Measurements from ENCODE around the gene OSBPL10.

The OSBPL10 gene

DNA sequence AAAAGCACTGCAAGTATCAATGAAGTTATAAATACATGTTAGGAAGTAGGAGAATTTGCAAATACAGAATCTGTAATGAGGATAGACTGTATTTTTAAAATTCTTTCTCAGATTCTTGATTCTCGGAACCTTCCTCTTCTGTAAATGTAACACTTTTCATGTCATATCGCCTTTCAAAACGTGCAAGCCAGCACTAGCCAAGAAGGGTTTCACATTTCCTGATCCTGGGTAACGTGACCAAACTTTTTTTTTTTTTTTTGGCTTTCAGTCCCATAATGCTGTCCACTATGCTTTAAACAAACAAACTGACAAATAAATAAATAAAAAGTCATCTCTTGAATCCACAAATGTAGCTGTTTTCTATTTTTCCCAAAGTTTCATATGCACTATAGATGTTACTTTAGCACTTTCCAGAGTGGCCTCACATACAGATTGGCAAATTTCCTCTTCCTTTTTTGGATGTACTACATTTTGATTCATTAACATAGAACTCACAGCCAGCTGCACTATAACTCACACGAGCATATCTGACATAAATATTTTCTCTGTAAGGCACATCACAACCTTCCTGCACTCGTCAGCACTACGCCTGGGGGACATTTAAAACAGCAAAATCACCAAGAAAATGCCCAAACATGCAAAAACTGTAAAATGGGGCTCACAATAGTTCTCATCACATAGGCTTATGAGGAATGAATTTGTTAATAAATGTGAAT, 208.1 kb downstream of the OSBPL10 start:
- no peak for DNase-seq (ENCODE audit: low read depth, low spot score)

DNA sequence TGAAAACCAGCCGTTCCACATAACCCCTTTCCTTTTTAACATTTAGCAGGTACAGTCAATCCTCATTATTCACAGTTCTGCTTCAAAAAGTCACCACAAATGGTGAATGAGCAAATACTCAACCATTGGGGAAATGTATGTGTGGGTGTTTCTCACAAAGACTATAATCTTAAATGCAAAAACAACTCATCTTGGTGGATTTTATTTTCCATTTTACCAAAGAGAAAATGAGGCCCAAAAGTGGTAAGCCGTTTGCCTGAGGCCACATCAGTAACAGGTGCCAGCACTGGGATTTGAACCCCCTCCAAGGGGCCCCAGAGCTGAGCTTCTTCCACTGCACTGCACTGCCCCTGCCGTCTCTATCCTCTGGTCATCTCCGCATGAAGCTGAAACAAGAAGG, 208.8 kb downstream of the OSBPL10 start:
- DNase-seq (ENCODE audit: low read depth, low spot score), result no peak

DNA sequence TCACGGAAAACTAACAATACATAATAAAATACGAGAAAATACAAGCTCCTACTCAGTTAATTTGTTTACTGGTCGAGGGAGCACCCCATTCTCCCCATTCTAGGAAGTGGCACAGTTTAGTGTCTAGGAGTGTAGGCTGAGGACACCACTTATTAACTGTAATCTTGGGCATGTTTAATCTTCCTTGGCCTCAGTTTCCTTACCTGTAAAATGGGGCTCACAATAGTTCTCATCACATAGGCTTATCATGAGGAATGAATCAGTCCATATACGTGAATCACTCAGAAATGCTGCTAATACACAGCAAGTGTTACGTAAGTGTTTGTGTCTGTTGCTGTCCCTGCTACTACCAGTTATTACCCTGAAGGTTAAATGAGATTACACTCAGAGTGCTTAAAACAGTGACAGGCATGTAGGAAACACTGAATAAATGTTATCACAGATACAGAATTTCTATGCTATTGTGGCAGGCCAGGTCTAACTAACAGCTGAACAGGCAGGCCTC, 210.2 kb downstream of the OSBPL10 start:
- DNase-seq (ENCODE audit: low read depth, low spot score), result no peak

DNA sequence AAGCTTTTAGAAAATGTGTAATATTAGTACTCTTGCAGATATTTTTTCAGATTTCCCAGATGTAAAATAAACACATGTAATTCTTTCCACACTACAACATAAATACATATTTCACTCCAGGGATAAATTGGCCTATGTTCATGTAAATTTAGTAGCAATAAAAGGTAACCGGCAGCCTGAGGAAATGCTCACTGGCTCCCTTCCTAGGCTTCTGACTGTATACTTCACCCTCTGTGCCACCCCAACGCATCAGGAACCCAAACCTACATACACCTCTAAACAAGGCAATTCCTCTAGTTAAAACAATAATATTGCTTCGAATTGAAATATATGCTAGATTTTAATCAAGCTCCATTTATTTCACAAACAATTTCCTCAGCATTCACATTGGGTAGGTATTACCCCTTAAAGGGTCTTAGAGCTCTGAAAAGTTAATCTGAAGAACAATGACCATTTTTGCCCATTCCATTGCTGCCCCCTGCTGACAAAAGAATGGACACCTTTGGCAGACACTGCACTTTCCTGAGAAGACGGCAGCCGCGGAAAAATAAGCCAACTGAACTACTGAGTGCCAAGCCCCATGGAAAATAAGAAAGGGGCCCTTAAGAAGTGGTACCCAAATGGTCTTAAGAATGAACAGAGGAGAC, 212.5 kb downstream of the OSBPL10 start:
- DNase-seq (ENCODE audit: low read depth, low spot score), result peak; percentile 14

DNA sequence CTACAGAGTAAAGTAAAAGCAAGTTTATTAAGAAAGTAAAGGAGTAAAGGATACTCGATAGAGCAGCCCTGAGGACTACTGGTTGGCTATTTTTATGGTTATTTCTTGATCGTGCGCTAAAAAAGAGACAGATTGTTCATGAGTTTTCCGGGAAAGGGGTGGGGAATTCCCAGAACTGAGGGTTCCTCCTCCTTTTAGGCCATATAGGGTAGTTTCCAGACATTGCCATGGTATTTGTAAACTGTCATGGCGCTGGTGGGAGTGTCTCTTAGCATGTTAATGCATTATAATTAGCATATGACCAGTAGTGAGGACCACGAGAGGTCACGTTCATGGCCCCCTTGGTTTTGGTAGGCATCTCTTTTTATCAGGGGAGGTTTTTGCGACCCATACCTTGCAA, 213.1 kb downstream of the OSBPL10 start:
- DNase-seq (ENCODE audit: low read depth, low spot score), result no peak

DNA sequence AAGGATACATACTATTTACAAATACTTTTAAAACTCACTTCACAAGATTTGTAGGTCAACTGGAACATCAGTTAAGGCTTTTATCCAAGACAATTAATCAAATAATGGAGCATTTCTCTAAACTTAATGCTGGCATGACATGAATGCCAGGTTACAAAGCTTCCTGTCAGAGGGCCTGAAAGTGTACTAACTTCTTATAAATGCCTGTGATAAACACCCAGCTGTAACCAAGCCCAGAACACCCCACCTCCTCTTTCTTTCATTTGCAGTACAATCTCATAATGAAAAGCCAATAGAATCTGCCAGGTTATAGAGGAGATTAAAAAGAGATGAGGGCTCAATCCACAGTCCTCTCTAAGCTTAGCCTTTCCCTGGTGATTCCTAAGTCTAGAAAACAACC, 214.4 kb downstream of the OSBPL10 start:
- no peak for DNase-seq (ENCODE audit: low read depth, low spot score)

DNA sequence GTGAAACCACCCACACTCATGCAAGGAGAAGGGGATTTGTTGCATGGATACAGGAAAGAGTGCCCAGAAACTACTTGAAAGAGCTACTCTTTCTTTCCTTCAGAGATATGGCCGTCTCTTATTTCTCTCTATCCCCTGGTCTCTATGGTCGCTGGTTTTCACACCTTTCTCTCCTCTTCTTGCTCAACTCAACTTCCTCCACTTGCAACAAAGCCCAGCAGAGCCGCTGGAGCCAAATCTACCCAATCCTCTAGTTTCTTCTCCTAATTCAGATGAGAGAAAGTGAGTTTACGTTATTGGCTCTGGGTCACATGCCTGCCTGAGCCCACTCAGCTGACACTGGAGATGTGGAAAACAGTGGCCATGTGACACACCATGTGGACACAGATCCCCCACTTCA, 215.2 kb downstream of the OSBPL10 start:
- DNase-seq (ENCODE audit: low read depth, low spot score), result no peak

DNA sequence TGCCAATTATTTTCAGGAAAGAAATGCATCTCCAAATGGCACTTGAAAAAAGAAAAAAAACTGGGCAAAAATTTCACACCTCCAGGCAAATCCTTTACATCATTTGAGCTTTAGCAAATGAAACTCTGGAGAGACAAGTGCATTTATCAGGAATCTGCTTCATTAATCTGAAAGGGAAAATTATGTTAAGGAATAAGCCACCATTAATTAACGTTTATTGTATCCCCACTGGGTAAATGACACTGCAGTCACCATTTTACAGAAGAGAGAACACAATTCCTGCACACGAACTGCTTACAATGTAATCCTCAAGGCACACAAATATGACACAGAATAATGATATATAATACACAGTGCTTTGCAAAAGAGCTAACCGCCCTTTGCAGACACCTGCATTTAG, 217.3 kb downstream of the OSBPL10 start:
- no peak for DNase-seq (ENCODE audit: low read depth, low spot score)

DNA sequence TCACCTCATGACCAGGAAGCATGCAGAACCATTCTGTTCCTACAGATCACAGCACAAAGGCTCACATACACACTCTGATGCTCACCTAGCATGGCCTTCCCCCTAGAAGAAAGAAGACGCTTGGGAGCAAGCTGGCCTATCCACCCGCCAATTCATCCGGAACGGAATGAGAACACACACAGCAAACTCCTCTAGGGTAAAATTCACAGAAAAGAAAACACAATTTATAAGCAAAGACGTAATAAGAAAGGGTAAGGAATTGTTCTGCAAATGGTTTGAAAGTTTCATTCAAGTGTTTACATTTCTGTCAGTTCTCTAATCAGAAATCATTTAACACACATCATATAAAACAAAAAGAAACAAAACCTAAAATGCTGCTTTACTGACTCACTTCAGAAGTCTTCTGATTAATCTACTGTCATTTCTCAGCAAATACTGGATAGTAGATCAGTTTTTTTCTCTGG, 218.1 kb downstream of the OSBPL10 start:
- no peak for DNase-seq (ENCODE audit: low read depth, low spot score)

DNA sequence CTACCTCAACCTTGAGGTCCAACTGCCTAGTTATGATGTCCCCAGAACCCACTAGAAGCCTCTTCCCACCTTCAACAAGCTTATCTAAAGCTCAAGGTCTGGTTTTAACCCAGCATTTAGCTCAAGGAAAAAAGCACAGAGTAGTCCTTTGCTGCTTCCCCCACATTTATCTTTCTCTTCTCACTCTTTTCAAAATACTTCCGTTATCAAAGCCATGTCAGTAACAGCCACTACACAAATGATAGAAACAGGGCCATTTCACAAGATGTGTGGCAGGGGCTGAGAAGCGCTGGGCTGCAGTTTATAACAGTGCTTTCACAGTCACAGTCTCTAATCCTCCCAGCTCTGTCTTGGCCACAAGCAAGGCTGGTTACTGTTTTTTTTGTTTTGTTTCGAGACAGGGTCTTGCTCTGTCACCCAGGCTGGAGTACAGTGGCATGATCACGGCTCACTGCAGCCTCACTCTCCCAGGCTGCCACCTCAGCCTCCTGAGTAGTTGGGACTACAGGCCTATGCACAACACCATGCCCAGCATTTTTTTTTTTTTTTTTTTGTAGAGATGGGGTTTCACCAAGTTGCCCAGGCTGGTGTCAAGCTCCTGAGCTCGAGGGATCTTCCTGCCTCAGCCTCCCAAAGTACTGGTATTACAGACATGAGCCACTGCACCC, 218.8 kb downstream of the OSBPL10 start:
- no peak for DNase-seq (ENCODE audit: low read depth, low spot score)

DNA sequence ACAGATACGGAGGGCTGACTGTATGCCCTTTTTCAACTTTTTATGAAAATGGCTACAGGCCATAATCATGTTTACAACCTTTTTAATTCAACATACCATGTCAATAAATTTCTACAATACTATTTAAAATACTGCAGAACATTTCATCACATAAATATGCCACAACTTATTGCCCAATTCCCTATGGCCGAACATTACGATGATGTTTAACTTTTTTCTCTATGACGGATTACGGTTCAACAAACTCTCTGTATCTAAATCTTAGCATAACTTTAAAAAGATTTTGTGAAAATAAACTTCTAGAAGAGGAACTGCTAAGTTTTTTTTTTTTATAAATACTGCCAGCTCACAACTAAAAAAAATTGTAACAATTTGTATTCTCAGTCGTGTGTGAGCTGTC, 220.4 kb downstream of the OSBPL10 start:
- DNase-seq (ENCODE audit: low read depth, low spot score), result no peak

DNA sequence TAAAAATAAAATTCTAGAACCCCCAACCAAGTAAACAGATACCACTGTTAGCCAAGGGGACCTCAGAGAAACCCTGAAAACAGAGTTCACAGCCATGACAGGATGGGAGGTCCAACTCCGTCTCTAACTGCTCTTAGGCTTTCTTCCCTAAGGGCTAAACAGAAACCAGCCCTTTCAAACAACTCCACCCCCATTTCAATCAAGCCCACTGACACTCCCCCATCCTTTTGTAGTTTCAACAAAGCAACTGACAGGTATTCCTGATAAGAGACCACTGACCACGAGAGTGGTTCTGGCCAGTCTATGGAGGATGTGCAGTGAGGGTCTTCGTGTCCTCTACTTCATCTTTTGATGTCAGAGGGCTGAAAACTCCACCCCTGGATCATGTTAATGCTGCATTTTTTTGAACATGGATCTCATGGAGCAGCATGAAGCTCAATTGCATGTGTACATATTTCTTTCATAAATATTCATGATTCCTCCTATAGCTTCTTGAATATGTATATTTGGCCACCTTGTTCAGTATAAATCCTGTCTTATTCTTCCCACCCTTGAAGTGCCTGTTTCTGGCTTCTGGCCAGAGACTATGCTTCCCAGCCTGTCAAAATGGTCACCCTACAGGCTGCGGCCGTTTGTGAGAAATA, 222.6 kb downstream of the OSBPL10 start:
- no peak for DNase-seq (ENCODE audit: low read depth, low spot score)

DNA sequence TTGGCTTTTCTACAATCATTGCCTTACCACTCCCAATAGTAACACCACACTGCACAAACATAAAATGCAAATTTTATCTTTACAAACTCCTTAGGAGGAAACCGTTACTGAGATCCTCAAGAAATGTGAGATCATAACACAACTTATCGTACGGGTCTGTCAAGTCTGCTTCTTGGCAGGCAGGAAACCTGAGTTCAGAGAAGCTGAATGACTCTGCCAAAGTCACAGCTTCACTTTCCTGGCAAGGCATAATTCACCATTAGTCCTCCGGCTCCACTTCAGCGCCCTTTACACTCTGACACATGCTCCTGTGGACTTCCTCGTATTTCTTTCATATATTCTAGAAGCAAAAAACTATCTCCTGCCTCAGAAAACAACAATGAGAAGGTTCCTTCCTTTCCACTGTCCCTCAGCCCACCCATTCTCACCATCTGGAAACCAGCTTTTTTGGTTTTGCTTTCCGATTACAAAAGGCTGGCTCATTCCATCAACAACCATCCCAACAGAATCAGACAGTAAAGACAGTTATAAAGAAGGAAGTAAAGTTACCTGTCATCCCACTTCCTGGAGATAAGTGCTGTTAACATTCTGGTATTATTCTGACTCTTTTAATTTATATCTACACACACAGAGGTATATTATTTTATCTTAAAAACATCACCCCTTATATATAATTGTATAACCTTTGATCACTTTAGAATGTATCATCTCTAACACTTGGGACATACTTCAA, 225.0 kb downstream of the OSBPL10 start:
- DNase-seq (ENCODE audit: low read depth, low spot score), result no peak

DNA sequence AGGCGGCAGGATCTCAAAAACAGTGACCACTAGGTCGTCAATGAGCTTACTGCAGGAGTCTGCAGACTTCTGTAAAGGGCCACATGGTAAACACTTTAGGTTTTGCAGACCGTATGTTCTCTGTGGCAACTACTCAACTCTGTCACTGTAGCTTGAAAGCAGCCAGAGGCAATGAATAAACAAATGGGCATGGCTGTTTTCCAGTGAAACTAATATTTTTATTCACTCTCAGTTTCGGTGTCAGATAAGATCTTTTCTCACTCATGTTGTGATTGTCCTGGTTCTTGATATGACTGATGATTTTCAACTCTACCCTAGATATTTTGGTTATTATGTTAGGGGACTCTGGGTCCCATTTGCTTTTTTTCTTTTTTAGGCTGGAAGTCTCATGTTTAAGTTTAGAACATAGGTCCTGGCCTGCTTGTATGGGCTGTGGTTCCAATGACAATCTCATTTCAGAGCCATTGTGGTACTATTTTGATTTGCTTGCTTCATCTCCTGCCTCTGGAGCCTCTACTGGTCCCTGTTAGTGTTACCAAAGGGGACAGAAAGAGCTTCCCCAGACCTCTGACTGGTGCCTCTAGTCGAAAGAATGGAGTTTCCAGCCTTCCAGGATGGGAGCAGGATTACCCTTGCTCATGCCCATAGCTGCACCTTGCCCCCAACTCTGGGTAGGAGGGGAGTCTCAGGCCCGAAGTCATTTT, 226.3 kb downstream of the OSBPL10 start:
- DNase-seq (ENCODE audit: low read depth, low spot score), result no peak

DNA sequence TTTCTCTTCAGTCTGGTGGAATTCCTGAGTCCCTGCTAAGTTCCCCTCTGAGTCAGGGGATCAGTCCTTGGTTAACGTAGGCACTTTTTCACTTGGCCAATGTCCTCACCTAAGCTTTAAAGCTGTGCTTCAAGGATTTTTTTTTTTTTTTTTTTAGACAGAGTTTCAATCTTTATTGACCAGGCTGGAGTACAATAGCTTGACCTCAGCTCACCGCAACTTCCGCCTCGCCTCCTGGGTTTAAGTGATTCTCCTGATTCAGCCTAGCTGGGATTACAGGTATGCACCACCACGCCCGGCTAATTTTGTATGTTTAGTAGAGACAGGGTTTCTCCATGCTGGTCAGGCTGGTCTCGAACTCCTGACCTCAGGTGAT, 228.0 kb downstream of the OSBPL10 start:
- DNase-seq (ENCODE audit: low read depth, low spot score), result no peak

DNA sequence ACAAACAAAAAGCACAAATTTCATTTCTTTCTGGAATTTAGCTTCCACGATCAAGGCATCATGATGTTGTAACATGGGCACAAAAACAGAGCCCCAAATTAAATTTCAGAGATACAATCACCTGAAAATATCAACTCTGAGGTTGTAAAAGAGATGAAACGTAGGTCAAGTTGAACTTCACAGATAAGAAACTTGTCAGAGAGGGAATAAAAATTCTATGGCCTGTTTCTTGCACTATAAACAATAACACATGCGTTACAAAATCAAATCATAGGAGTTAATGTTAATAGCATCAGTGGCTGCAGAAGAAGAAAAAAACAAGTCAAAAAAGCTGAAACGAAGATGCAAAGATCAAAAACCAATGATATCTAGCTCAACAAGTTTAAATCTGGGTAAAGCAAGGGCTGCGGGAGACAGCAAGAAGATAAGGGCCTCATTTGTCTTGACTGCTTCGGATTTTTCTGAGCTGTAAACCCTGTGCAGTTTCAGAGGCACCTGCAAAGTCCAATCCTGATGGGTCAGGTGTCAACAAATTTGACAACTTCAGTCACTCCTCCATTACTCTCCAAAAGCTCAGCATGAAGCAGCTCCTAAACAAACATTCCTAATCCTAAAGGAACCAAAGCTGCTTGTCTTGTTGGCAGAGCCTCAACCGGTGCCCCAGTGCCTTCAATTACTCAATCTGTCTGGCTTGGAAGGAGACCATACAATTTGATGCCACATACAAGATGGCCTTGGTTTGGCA, 228.6 kb downstream of the OSBPL10 start:
- no peak for DNase-seq (ENCODE audit: low read depth, low spot score)

DNA sequence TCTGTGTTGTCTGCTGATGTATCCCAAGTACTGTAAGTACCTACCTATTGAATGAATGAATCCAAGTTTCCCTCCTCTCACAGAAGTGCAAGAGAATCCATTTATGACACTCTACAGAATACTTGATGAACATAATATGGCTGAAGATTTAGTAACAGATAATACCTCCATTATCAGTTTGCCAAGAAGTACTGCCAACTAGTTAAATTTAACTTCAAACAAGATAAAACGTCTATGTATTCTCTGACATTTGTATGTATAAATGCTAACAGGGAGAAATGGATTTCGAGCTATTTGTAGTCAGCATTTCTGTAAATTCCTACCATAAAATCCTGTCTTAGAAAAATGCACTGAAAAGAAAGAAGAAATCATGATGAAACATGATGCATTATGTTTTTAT, 230.7 kb downstream of the OSBPL10 start:
- no peak for DNase-seq (ENCODE audit: low read depth, low spot score)

DNA sequence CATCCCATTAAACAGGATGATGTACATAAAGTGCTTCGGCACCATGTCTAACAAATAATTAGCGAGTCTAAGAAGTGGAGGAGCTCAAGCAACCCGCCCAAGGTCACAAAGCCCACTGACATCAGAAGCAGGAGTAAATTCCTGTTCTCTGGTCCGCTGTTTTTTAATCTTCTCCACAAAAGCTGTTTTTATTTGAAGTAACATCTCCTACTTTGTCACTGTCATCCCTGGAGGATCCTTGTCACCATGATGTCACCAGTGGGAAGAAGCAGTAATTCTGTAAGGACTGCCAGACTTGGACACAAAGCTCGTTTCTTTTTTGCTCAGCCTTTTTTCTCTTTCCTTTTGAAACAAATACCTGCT, 232.1 kb downstream of the OSBPL10 start:
- DNase-seq (ENCODE audit: low read depth, low spot score), result no peak

DNA sequence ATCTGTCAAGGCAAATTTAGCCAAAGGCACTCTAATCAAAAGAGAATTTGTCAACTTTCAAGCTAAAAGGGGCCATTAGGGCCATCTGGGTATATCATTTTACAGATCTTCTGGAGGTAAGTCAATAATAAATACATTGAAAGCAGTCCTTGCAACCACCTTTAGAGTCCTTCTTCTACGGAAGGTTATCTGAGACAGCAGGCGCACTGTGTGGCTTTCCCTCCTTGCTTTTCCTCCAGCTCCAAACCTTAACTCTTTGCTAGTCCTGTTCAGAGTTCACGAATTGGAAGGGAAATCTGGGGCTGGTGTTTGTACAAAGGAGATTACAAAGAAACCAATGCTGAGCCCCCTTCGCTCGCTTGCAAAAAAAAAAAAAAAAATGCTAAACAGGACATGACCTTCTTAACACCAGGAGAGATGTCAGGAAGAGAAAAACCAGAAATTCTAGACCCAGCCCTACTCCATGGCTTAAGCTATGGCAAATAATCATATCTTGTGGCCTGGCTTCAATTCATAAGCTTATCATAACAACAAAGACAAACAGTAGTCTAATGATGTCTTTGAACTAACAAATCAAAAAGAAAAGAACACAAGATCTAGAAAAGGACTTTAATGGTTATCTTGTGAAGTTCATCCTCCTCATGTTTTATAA, 232.7 kb downstream of the OSBPL10 start:
- no peak for DNase-seq (ENCODE audit: low read depth, low spot score)

DNA sequence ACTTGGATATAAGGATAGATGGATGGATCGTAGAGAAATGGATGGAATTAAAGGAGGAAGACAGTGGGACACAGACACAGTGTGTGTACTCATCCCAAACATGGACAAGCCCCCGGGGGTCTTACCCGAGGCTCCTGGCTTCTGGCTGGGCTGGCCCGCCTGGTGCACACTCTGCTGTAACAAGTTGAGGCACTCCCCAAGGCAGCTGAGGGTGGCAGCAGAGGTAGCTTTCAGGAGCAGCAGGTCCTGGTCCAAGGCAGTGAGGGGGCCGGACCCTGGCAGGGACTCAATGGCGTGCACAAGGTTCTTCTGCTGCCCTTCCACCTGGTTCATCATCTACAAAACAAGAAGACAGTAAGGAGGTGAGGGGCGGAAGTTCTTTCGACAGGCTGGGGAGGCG, 233.3 kb downstream of the OSBPL10 start:
- DNase-seq (ENCODE audit: low read depth, low spot score), result no peak
